BJ (cell line): ENCODE results near the gene PPP6R3. TPM values are rescaled to one million over a fixed set of nuclear protein-coding genes. Genes with fewer than 3 reads are reported as not detected.
"Not testable (repeated sequence)": the region's sequence is repeated elsewhere in the genome, so short reads cannot be mapped to it uniquely, and the experiment has no call there.

Experiments used
- CTCF ChIA-PET: fragments of 350-600 bp; formaldehyde crosslinking; extraction: SDS; loops from one replicate; lab custom pipeline; 2021; ENCODE audit warnings: antibody characterized with exemption, inconsistent platforms; lab: Yijun Ruan, JAX
- POLR2A ChIA-PET: fragments of 300-600 bp; sonication (Branson Sonifier 250); formaldehyde crosslinking; extraction: SDS; loops from one replicate; lab custom pipeline; 2021; ENCODE audit warnings: antibody characterized with exemption; lab: Charles Lee
- DNase-seq: peaks from one replicate; pipeline ENCODE4 v3.0.0-alpha.2; 2011; ENCODE audit warnings: low read depth
- H3K27me3 ChIP-seq: 2 replicates; pipeline ENCODE4 v1.6.0; 2011; ENCODE audit warnings: low read length; ENCODE audit not compliant: control insufficient read depth, insufficient read depth
- H3K36me3 ChIP-seq: 2 replicates; pipeline ENCODE4 v1.5.1; 2011; ENCODE audit warnings: low read length; ENCODE audit not compliant: control insufficient read depth, insufficient read depth
- H3K4me3 ChIP-seq: 2 replicates; pipeline ENCODE4 v1.5.1; 2011; ENCODE audit warnings: low read depth, mild to moderate bottlenecking, control low read depth, low read length
- polyA plus RNA-seq: library from polyadenylated mRNA; depleted of rRNA; stranded (reverse); fragments of >200 nt; gene quantifications from 2 replicates; pipeline ENCODE4 v1.2.3, GENCODE V29; 2011
- TF ChIP-seq, protein P1 (sequence below): IDR thresholded peaks from 2 replicates; pipeline ENCODE4 v1.5.1; 2011; ENCODE audit warnings: low read depth, mild to moderate bottlenecking, control low read depth, inconsistent platforms, low read length, moderate library complexity; ENCODE audit not compliant: insufficient read depth

PPP6R3 gene
- polyA plus RNA-seq, 1 experiment: 31.6 TPM

DNA sequence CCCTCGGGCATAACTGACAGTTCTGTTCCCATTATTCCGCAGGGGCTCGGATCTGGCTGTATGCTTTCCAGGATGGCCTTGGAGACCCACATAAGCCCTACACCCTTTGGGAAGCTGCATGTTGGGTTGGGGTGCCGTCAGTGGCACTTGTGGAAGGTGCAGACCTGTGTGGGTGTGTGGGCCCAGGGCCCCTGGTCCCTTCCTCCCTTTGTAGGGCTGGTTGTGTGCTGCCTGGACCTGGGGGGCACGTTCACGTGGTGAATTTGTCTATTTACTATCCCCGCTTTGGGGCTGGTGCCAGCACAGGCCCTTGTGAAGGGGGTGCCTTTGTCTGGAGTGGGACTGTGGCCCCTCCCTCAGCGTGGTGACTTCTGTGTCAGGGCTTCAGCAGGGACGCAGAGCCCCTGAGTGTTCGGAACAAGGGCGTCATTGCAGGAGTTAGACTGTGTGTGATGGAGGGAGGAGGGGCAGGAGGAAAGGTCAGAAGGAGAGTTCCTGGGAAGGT is 15.0 kb upstream of the PPP6R3 start:
- Histone ChIP-seq H3K27me3 (no peaks in the 10 kb centered on the region), H3K36me3 (peaks cover 7% of the 10 kb centered on the region), H3K4me3 (no peak overlapping the region)
- ChIA-PET POLR2A (no interaction called here), CTCF (no interaction called here)
- TF ChIP-seq, protein P1, sequence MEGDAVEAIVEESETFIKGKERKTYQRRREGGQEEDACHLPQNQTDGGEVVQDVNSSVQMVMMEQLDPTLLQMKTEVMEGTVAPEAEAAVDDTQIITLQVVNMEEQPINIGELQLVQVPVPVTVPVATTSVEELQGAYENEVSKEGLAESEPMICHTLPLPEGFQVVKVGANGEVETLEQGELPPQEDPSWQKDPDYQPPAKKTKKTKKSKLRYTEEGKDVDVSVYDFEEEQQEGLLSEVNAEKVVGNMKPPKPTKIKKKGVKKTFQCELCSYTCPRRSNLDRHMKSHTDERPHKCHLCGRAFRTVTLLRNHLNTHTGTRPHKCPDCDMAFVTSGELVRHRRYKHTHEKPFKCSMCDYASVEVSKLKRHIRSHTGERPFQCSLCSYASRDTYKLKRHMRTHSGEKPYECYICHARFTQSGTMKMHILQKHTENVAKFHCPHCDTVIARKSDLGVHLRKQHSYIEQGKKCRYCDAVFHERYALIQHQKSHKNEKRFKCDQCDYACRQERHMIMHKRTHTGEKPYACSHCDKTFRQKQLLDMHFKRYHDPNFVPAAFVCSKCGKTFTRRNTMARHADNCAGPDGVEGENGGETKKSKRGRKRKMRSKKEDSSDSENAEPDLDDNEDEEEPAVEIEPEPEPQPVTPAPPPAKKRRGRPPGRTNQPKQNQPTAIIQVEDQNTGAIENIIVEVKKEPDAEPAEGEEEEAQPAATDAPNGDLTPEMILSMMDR: no peak
- no peak for DNase-seq

DNA sequence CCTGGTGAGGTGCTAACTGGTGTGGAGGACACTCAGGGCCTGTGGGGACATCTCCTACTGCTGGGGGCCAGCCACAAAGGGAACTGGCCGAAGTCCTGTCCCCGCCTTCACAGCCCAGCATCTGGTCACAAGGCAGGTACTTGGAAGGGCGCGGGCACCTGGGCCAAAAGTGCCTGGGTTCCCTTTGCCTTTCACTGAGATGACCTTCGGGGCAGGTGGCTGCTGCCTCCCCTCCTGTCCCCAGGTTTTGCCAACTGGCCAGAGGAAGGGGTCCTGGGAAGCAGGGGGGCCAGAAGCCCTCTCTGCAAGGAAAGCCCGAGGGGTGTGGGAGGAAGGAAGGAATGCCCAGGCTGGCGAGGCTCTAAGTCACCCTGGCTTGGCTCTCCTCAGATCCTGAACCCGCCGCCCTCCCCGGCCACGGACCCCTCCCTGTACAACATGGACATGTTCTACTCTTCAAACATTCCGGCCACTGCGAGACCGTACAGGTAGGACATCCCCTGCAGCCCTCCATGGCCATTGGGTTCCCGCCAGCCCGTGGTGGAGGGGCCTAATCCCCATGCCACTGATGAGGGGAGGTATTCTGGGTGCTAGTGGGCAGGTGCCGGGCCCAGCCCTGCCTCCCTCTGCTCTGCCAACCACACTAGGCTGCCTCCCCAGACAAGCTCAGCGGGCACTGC is 14.4 kb upstream of the PPP6R3 start:
- Histone ChIP-seq H3K36me3 (peaks cover 7% of the 10 kb centered on the region), H3K4me3 (no peak overlapping the region), H3K27me3 (no peaks in the 10 kb centered on the region)
- DNase-seq: no peak
- TF ChIP-seq, protein P1: no peak
- CTCF ChIA-PET: interaction anchor here (0.7 to 2.8 kb wide), 4 partner anchors 189 to 237 kb away, joined by 4 to 13 read pairs (median 4); no protein-coding TSS in a partner anchor
- POLR2A ChIA-PET: no interaction called here

DNA sequence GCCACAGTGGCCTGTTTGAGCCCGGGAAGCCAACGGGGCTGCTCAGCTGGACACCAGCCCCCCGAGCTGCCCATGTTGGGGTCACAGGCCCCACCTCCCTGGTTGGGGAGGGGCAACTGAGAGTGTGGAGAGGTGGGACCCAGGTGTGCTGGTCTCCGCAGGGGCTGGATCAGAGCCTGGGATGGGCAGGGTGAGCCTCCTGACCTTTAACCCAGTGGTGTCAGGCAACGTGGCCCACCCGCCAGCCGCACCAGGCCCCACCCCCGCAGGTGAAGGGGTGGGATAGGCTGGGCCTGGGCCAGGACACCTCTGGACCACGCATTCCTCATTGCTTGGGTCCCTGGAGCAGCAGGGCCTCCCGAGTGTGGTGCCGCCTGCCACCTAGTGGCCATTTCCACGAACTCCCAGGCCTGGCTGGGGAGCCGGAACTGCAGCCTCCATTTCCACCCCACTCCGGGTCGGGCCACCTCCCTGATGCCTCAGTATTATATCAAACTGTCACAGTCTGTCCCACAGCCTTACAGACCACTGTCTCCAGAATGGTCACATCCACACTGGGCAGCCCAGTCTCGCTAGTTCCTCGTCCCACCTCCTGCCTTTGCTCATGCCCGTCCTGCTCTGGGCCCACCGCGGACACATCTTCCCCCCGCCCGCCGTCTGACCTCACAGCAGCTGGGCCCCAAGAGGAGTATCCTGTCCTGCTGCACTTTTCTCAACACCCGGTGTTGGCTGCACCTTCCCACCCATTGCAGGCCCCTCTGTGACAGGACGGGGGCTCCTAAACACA is 13.3 kb upstream of the PPP6R3 start:
- H3K4me3 ChIP-seq: no peak overlapping the region
- TF ChIP-seq, protein P1: peak; percentile 91
- no peak for DNase-seq
- ChIA-PET CTCF (interaction anchor here (1.0 to 2.8 kb wide), 6 partner anchors 8 to 238 kb away, joined by 3 to 13 read pairs (median 4); no protein-coding TSS in a partner anchor), POLR2A (no interaction called here)
- H3K36me3 ChIP-seq: peaks cover 7% of the 10 kb centered on the region
- H3K27me3 ChIP-seq: no peaks in the 10 kb centered on the region

DNA sequence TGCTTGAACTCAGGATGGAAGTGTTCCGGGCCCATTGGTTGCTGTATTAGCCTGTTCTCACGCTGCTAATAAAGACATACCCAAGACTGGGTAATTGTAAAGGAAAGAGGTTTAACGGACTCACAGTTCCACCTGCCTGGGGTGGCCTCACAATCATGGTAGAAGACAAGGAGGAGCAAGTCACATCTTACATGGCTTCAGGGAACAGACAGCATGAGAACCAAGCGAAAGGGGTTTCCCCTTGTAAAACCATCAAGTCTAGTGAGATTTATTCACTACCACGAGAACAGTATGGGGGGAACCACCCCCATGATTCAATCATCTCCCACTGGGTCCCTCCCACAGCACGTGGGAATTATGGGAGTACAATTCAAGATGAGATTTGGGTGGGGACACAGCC is 12.6 kb upstream of the PPP6R3 start:
- POLR2A ChIA-PET, H3K27me3 ChIP-seq, DNase-seq, H3K4me3 ChIP-seq, H3K36me3 ChIP-seq: not testable (repeated sequence)
- CTCF ChIA-PET: interaction anchor here (1.0 to 2.8 kb wide), 6 partner anchors 8 to 239 kb away, joined by 3 to 13 read pairs (median 4); no protein-coding TSS in a partner anchor

DNA sequence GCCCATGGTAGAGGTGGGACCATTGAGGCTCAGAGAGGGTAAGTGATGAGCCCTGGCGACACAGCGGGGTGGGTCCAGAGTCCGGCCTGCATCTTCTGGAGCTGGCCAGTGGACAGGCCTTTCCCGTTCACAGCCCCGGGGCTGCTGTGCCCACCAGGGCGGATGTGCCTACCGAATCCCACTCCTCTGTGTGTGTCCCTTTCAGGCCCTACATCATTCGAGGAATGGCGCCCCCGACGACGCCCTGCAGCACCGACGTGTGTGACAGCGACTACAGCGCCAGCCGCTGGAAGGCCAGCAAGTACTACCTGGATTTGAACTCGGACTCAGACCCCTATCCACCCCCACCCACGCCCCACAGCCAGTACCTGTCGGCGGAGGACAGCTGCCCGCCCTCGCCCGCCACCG is 11.9 kb upstream of the PPP6R3 start:
- POLR2A ChIA-PET: no interaction called here
- DNase-seq: no peak
- Histone ChIP-seq H3K27me3 (no peaks in the 10 kb centered on the region), H3K4me3 (no peak overlapping the region), H3K36me3 (peaks cover 7% of the 10 kb centered on the region)
- CTCF ChIA-PET: interaction anchor here (0.9 to 2.8 kb wide), 5 partner anchors 7 to 238 kb away, joined by 3 to 13 read pairs (median 4); no protein-coding TSS in a partner anchor
- TF ChIP-seq, protein P1: no peak
